ENCODE measurements around the gene CAMTA1.
"Not testable (repeated sequence)": the region's sequence is repeated elsewhere in the genome, so short reads cannot be mapped to it uniquely, and the experiment has no call there.

The CAMTA1 gene

GRCh38 chr1:7121622-7121988 is 336.4 kb downstream of the CAMTA1 start:
- no peak for DNase-seq

GRCh38 chr1:7127322-7128075 is 342.2 kb downstream of the CAMTA1 start:
- no peak for DNase-seq

- no peak for DNase-seq
Observed at GRCh38 chr1:7128293-7128692, 343.0 kb downstream of the CAMTA1 start.

DNA sequence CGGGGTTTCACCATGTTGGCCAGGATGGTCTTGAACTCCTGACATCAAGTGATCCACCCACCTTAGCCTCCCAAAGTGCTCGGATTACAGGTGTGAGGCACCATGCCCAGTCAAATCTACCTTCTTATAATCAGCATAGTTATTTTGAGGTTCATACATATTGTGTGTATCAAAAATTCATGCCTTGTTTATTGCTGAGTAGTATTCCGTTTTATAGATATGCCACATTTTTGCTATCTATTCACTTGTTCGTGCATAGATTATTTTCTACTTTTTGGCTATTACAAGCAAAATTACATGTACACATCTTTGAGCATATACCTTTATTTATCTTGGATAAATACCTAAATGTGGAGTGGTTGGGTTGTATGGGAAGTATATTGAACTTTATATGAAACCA is 344.9 kb downstream of the CAMTA1 start:
- DNase-seq = no peak

- DNase-seq = no peak
Observed at GRCh38 chr1:7135493-7135892, 350.2 kb downstream of the CAMTA1 start.

DNA sequence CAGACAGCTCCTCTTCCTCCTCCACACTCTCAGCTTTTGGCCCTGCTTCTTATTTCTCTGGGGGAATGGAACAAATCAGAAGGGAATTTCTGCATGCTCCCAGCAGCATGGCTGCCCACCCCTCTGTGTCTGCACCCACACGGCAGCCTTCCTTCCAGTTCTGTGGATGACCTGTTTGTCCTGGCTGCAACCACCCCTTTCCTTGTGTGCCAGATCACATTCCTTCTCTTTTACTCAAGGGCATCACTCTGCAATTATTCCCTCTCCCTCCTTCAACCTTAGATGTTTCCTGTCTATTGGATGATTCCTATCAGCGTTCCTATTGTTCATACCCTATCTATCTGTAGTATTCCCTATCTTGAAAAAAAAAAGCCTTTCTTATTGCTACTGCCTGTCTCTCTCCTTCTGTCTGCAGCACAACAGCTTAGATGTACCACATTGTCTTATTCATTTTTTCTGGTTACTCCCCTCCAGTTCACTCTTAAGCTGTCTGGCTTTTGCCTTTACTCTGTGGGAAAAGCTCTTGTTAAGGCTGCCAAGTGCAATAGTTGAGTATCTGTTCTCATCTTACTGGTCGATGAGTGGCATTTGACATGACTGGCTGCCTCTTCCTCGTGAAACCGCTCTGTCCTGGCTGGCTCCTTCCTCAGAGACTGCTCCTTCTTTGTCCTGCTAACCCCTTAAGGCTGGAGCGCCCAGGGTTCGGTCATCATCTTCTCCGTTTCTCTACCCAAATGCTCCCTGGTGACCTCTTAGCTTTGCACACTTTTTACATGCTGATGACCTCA is 351.1 kb downstream of the CAMTA1 start:
- DNase-seq = no peak

DNA sequence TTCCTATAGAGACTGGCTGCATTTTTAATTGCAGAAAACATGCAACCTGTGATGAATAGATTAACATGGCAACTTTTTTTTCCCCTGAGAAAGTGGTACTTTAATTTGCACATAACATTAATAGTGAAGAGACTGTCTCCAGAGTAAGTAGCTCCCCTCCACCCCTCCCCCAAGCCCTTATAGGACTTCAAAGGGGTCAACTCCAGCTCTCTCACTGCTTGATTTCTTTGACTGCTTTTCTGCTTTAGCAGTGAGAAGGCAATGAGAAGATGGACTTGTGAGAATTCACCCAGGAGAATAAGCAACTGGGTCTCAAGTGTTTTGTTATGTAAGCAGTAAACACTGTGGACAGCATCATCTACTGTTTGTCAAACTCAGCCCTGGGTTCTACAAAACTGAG is 355.0 kb downstream of the CAMTA1 start:
- no peak for DNase-seq

DNA sequence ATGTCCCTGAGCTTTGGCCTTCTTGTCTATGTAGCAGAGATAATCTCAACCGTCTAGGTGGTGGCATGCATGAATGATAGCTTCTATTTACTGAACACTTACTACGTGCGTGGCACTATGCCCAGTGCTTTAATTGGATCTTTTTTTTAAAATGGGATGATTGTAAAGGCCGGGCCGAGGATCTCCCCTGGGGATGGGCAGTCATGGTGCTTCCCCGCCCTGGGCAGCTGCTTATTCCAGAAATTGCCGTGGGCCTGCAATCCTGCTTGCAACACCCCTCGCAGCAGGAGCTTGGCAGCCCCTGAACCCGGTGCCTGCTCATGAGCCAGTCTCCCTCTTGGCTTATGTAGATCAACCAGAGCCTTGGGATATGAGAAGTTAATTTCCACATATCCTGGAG is 360.7 kb downstream of the CAMTA1 start:
- no peak for DNase-seq

DNA sequence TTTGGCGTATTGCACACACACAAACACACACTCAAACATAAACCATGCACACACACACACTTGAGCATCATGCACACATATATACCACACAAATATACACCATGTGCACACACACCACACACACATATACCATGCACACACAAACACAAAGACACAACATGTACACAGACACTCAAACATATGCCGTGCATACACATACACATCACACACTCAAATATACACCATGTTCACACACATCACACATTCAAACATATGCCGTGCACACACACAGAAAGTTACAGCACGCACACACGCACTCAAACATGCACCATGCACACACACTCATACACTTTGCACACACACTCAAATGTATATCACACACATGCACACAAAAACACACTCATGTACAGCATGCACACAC is 361.5 kb downstream of the CAMTA1 start:
- DNase-seq = no peak

GRCh38 chr1:7147581-7148282 is 362.5 kb downstream of the CAMTA1 start:
- not testable (repeated sequence) for DNase-seq

DNA sequence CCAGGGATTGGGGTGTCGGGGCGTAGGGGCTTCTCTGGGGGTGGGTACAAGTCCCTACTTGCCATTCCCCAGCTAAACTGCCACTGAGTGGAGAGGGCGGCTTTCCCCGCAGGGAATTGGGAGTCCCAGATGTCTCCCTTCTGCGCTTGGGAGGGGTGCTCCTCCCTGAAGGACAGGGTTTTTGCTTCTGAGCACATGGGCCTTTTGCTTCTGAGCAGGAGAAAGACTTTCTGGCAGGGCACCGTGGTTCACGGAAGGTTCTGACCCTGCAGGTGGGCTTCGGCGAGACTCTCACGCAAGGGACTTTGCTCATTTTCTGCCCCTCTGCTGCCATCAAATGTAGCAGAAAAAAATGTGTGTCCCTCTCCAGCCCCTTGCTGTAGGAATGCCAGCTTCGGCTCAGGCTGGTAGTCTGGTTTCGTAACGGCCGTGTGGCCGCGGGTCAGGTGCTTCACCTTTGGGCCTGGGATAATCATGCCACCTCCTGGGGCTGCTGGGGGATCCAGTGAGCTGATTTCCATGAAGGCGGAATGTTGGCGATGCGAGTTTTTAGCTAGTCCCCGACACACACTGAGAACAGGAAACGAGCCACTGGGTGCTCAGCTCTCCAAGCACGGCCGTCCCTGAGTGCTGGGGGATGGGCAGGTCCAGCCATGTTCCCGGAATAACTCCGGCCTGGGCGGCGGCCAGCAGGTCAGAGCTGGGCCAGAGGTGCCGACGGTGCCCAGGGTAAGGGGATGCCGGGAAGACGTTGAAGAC is 364.0 kb downstream of the CAMTA1 start:
- no peak for DNase-seq

- no peak for DNase-seq
Observed at GRCh38 chr1:7150724-7151280, 365.5 kb downstream of the CAMTA1 start.

DNA sequence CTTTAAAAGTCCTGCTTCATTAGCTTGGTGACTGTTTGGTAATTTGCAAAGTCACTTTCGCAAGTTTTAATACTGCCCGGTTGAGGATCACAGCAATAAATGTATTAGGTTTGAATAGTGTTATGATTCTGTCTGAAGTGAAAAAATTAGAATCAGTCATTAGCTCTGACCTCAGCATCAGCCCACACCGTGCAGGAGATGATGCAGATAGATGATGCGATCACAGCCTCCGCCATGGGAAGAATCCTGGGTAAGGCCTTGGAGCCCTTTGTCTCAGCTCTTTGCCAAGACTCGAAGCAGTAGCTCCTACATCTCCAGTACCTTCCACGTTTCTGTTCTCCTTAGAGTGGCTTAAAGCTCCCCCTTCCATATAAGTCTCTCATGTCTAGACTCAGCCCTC is 366.7 kb downstream of the CAMTA1 start:
- DNase-seq = no peak

DNA sequence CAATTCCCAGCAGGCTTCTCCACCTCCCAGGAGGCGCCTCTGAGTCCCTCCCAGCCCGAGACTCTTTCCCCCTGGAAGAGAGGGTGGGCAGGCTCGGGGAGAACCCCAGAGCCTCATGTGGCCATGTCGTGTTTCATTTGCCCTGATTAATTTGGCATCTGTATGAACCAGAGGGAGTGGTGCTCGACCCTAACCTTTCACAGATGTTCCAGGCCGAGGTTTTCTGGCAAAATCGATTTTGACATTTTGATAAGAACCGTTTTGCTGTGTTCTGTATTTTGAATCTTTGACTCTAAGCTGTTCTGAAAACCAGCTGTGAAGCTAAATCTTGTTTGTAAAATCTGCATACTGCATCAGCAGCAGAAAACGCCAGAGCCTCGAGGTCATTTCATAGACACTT is 367.4 kb downstream of the CAMTA1 start:
- DNase-seq = no peak

GRCh38 chr1:7153464-7153863 is 368.2 kb downstream of the CAMTA1 start:
- DNase-seq = no peak

GRCh38 chr1:7159116-7159781 is 374.0 kb downstream of the CAMTA1 start:
- DNase-seq = no peak

DNA sequence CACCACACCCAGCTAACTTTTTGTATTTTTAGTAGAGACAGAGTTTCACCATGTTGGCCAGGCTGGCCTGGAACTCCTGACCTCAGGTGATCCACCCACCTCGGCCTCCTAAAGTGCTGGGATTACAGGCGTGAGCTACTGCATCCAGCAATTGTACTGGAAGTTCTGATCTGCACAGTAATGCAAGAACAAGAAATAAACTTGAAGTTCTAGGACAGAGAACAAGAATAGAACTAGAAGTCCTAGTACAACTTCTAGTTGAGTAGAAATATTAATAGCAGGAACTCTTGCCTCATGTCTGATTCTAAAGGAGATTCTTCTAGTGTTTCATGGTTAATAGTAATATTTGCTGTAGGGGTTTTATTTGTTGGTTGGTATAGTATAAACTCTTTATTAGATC is 383.3 kb downstream of the CAMTA1 start:
- DNase-seq = not testable (repeated sequence)

- DNase-seq = no peak
Observed at GRCh38 chr1:7171168-7171567, 385.9 kb downstream of the CAMTA1 start.

DNA sequence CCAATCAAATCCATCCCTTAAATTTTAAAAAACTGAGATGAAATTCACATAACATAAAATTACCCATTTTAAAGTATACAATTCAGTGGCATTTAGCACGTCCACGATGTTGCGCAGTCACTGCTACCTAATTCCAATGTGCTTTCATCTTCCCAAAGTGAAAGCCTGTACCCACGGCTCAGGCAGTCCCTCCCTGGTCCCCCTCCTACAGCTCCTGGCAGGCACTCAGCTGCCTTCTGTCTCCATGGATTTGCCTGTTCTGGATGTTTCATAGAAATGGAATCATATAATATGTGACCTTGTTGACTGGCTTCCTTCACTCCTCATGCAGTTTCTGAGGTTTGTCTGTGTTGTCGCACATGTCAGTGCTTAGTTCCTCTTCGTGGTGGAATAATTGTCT is 386.3 kb downstream of the CAMTA1 start:
- DNase-seq = no peak

DNA sequence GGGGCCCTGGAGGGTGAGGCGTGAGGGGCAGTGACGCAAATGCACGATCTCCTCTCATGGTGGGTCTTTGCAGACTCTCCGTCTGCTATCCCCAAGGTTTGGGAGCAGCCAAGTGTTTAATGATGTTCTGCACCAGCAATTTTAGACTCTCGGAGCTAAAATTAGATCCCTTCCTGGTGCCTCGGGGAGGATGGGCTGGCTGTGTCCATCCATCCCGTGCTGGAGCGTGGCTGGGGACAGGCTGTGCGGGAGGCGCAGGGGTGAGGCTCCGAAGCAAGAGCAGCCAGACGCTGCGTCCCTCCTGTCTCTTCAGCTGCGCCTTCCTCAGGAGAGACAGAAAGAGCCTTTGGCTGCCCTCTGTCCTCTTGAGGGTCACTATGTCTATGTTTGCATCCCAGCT is 387.6 kb downstream of the CAMTA1 start:
- DNase-seq = no peak

GRCh38 chr1:7174561-7174960 is 389.3 kb downstream of the CAMTA1 start:
- no peak for DNase-seq
